SK-N-MC (cell line): ENCODE measurements around the gene PRKCQ.

Experiments used
- FOXP2 ChIP-seq: optimal IDR thresholded peaks from 2 replicates; pipeline ENCODE3; 2011; ENCODE audit warnings: mild to moderate bottlenecking, moderate library complexity; ENCODE audit not compliant: insufficient read depth; ENCODE audit errors: extremely low read length, control extremely low read depth
- POLR2AphosphoS5 ChIP-seq: IDR thresholded peaks from 2 replicates; pipeline ENCODE4 v1.6.1; 2012; ENCODE audit warnings: mild to moderate bottlenecking, low read depth, low read length, borderline replicate concordance

DNA sequence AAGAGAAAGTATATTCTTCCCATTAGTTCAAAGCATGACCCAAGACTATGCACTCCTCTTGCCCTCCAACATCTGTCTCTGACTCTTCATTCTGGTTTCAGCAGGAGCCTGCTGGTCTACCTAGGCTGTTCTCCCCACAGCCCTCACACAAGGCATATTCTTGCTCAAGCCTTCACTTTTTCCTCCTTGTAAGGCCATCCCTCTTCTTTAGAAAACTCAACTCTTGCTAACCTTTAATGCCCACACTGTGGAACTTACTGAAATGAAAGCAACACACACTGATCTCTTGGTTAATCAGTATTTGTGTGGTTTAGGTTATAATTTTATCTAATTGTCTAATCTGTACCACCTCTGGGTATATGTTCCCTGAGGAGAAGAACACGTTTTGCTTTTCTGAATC lies 75.8 kb downstream of the PRKCQ start:
- TF ChIP-seq POLR2AphosphoS5 (no peak), FOXP2 (no peak)
